Sigmoid colon (tissue), 4 donors: ENCODE data around the gene B3GLCT.
A peak's percentile ranks its signal among the peaks of the same experiment; 100 is the strongest.

ENCODE experiments used
- CTCF ChIP-seq, 4 experiments: fragments of 450-650 bp in 3 of 4; fragments of 200-600 bp in 1 of 4; IDR thresholded peaks; one replicate each; pipeline ENCODE4 v1.5.1; 2016 to 2019; ENCODE audit warnings: antibody characterized with exemption in 4 of 4, mild to moderate bottlenecking in 3 of 4, moderate library complexity in 2 of 4
- EP300 ChIP-seq, 4 donors: sonication (generic); formaldehyde crosslinking; IDR thresholded peaks; one replicate each; pipeline ENCODE4 v1.6.1; 2017; ENCODE audit warnings: antibody characterized with exemption in 4 of 4
- POLR2AphosphoS5 ChIP-seq, 4 donors: sonication (generic); formaldehyde crosslinking; IDR thresholded peaks; one replicate each; pipeline ENCODE4 v1.6.1; 2017; ENCODE audit warnings: antibody characterized with exemption in 4 of 4

DNA sequence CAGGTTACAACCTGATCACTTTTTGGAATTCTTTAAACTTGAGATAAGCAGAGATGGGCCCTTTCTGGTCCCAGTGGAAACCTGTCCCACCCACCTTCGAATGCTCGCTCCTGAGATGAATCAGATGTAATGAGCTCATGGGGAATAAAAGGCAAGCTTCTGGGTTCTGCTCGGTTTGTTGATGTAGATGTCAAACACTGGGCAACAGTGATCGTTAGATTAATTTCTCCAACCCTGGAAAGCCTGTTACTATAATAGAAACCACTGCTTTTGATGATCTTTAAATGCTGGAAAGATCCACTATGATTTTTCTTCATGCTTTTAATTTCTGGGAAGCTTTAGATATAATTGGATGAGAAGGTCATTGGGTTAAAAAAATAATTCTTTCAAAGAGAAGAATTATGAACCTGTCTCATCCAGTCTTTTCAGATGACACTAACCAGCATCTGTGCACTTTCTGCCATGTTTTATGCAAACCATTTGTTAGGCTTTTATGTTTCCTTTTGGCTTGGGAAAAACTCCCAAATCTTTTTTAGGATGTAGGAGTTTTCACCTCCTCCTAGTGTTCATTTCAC lies 49.3 kb downstream of the B3GLCT start:
- TF ChIP-seq CTCF (IDR thresholded peaks at IDR 0.05) (no peak), POLR2AphosphoS5 (IDR thresholded peaks at IDR 0.05) (peak in 2 of 4 donors; percentile 29 to 55), EP300 (IDR thresholded peaks at IDR 0.05) (no peak)
